Measurements from ENCODE around the gene SWT1. TPM values are rescaled to one million over a fixed set of nuclear protein-coding genes. Genes with fewer than 3 reads are reported as not detected.

SWT1 gene
- total and polyA plus RNA-seq, 9 of the 15 experiments (the other 6 are each of a cell fraction or from before 2014, with no cell fraction given): 1.5 to 3.4 (median 2.3) TPM

GRCh38 chr1:185249563-185249962 is 92.6 kb downstream of the SWT1 start (continued):
- peak; percentile 28; the same call in 1 of the 2 replicates for TF ChIP-seq MGA (IDR thresholded peaks at IDR 0.05)
